Cardiac fibroblast (primary cell): ENCODE data around the gene PRDM11.

Experiments
- DNase-seq, 2 donors: peaks; one replicate each; pipeline versions ENCODE4 v3.0.0 to v3.0.0-alpha.2; 2010; ENCODE audit warnings: low read depth in 2 of 2
- H3K4me3 ChIP-seq, 2 donors: replicated peaks in 1 of 2; 1 replicate in 1 of 2; 2 replicates in 1 of 2; pipeline ENCODE4 v1.5.1; 2011; ENCODE audit warnings: low read depth in 2 of 2, low read length in 2 of 2, mild to moderate bottlenecking in 2 of 2, moderate library complexity in 1 of 2
- CTCF ChIP-seq: IDR thresholded peaks from one replicate; pipeline ENCODE4 v1.5.1; 2011; ENCODE audit warnings: low read depth, mild to moderate bottlenecking, low read length, inconsistent platforms

The PRDM11 gene

GRCh38 chr11:45174963-45175362 is 28.5 kb downstream of the PRDM11 start:
- no peak for TF ChIP-seq CTCF
- H3K4me3 ChIP-seq, result no peak overlapping the region
- no peak for DNase-seq

- H3K4me3 ChIP-seq, result no peak overlapping the region
- no peak for TF ChIP-seq CTCF
- no peak for DNase-seq
Observed at GRCh38 chr11:45176996-45177395, 30.6 kb downstream of the PRDM11 start.

GRCh38 chr11:45178223-45178622 is 31.8 kb downstream of the PRDM11 start:
- DNase-seq, result no peak
- no peak overlapping the region for H3K4me3 ChIP-seq
- TF ChIP-seq CTCF, result no peak

DNA sequence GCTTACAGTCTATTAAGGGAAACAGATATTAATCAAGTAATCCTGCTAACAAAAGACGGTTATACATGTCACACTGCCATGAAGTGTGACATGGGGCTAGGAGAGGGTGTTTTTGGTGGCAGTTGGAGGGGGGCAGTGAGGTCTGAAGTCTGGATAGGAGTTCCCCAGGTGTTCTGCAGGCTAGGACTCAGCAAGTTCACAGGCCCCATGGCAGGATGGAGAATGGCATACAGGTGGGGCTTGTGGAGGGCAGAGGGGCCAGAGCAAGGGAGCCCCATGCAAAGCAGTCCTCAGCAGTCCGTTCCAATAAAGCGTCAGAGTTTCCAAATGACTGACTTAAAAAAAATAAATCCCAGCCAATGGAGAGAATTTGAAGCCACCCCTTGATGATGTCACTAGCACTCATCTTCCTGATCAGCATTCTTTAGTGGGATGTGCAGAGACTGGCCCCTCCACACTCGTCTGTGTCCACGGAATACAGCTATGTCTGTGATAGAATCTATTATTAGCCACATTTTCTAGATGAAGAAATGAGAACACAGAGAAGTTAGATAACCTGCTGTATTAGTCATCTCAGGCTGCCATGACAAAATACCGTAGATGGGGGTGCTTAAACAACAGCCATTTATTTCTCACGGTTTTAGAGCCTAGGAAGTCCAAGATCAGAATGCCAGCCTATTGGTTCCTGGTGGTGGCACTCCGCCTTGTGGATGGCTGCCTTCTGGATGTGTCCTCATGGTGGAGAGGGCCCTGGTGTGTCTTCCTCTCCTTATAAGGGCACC is 32.6 kb downstream of the PRDM11 start:
- no peak overlapping the region for H3K4me3 ChIP-seq
- TF ChIP-seq CTCF, result no peak
- peak; percentile 42 to 52 for DNase-seq

DNA sequence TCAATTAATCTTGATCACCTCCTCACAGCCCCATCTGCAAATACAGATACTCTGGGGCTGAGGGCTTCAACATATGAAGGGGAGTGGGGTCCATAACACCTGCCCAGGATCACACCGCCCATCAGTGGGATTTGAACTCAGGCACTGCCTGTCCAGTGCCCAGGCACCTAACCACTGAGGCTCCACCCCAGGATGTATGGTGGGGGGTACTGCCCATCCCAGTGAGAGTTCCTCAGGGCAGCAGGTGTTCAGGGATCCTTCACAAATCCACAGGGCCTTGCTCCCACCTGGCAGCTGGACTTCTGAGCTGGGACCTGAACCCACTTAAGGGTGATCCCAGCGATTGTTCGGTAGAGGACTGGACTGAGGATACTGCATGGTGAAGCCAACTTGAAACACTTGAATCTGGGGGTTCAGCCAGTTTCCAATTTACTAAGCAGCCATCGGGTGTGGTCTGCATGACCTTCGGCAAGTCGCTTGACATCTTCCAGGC is 33.3 kb downstream of the PRDM11 start:
- TF ChIP-seq CTCF, result no peak

GRCh38 chr11:45180179-45180847 is 33.9 kb downstream of the PRDM11 start:
- peak; percentile 16 for TF ChIP-seq CTCF
- peak in 1 of 2 donors; percentile 49 for DNase-seq
- peak overlapping the region; percentile 46 for H3K4me3 ChIP-seq

More for the DNA sequence above, 33.3 kb downstream of the PRDM11 start:
- peak overlapping the region in 1 of 2 donors; percentile 46 for H3K4me3 ChIP-seq
- no peak for DNase-seq
